B cell (primary cell): ENCODE measurements around the gene RNF112. TPM values are rescaled to one million over a fixed set of nuclear protein-coding genes. Genes with fewer than 3 reads are reported as not detected.

Source experiments
- ATAC-seq: fragments of 200-7000 bp; cut with Tn5 transposase; one replicate; pipeline ENCODE4 v1.10.0; 2021; ENCODE audit warnings: low read depth, mild to moderate bottlenecking, moderate number of reproducible peaks, moderate library complexity
- CTCF ChIA-PET: fragments of 350-600 bp; sonication (Branson Sonifier 250); formaldehyde crosslinking; loops from one replicate; lab custom pipeline; 2021; ENCODE audit warnings: antibody characterized with exemption, inconsistent platforms; lab: Charles Lee
- POLR2A ChIA-PET: fragments of 350-600 bp; sonication (Branson Sonifier 250); formaldehyde crosslinking; loops from one replicate; lab custom pipeline; 2021; ENCODE audit warnings: antibody characterized with exemption; lab: Charles Lee
- DNase-seq: peaks from one replicate; pipeline ENCODE4 v3.0.0; 2013
- H2AFZ ChIP-seq: 2 replicates; pipeline ENCODE4 v1.6.1; 2012; ENCODE audit warnings: mild to moderate bottlenecking, low read depth, low read length; ENCODE audit not compliant: insufficient read depth, poor library complexity, severe bottlenecking
- H3K27ac ChIP-seq, 2 donors: 1 replicate in 1 of 2; 2 replicates in 1 of 2; pipeline ENCODE4 v1.5.1; 2012 to 2013; ENCODE audit warnings: low read length in 2 of 2, mild to moderate bottlenecking in 2 of 2, moderate library complexity in 1 of 2
- H3K27me3 ChIP-seq, 4 experiments: fragments of 200-600 bp in 1 of 4; sonication (generic) in 1 of 4; replicated peaks in 1 of 4; 1 replicate in 2 of 4; 2 replicates in 2 of 4; pipeline versions ENCODE4 v1.6.1 to v1.7.0; 2013 to 2016; ENCODE audit warnings: low read length in 3 of 4, mild to moderate bottlenecking in 2 of 4, mixed read lengths in 1 of 4, moderate library complexity in 1 of 4; ENCODE audit not compliant: insufficient read depth in 4 of 4, control insufficient read depth in 3 of 4; ENCODE audit errors: control extremely low read depth in 1 of 4
- H3K36me3 ChIP-seq, 2 experiments: replicated peaks in 1 of 2; 1 replicate in 1 of 2; 2 replicates in 1 of 2; pipeline versions ENCODE4 v1.6.1 to v1.7.1; 2013; ENCODE audit warnings: low read length in 1 of 2; ENCODE audit not compliant: insufficient read depth in 2 of 2, control insufficient read depth in 1 of 2; ENCODE audit errors: control extremely low read depth in 1 of 2, extremely low read depth in 1 of 2
- H3K4me1 ChIP-seq, 2 donors: fragments of 200-600 bp in 1 of 2; sonication (generic) in 1 of 2; 1 replicate in 1 of 2; 2 replicates in 1 of 2; pipeline versions ENCODE4 v1.5.1 to v1.6.1; 2013 to 2017; ENCODE audit warnings: low read length in 2 of 2; ENCODE audit not compliant: control insufficient read depth in 2 of 2, insufficient read depth in 2 of 2
- H3K4me2 ChIP-seq: replicated peaks from 2 replicates; pipeline ENCODE3; 2012; ENCODE audit warnings: mild to moderate bottlenecking, low read depth, low read length; ENCODE audit not compliant: poor library complexity, severe bottlenecking
- H3K4me3 ChIP-seq, 5 experiments: fragments of 200-600 bp in 1 of 5; sonication (generic) in 1 of 5; 1 replicate in 3 of 5; 2 replicates in 2 of 5; pipeline versions ENCODE4 v1.5.1 to v1.7.0; 2011 to 2016; ENCODE audit warnings: low read length in 4 of 5, mild to moderate bottlenecking in 4 of 5, low read depth in 2 of 5, control low read depth in 1 of 5, moderate library complexity in 1 of 5; ENCODE audit not compliant: insufficient read depth in 1 of 5; ENCODE audit errors: control extremely low read depth in 1 of 5, extremely low read depth in 1 of 5
- H3K79me2 ChIP-seq: fragments of 200-600 bp; sonication (generic); one replicate; pipeline ENCODE4 v1.6.0; 2016; ENCODE audit warnings: low read length; ENCODE audit not compliant: control insufficient read depth, insufficient read depth
- H3K9ac ChIP-seq: fragments of 200-600 bp; sonication (generic); 2 replicates; pipeline ENCODE4 v1.6.1; 2017; ENCODE audit warnings: mild to moderate bottlenecking, low read length, moderate library complexity
- H3K9me3 ChIP-seq, 3 donors: one replicate each; pipeline versions ENCODE4 v1.6.1 to v1.7.1; 2013; ENCODE audit warnings: low read length in 2 of 3; ENCODE audit not compliant: control insufficient read depth in 2 of 3, insufficient read depth in 1 of 3; ENCODE audit errors: control extremely low read depth in 1 of 3
- H4K20me1 ChIP-seq: 2 replicates; pipeline ENCODE4 v1.6.0; 2012; ENCODE audit warnings: mild to moderate bottlenecking, low read length; ENCODE audit not compliant: insufficient read depth, control insufficient read depth, poor library complexity, severe bottlenecking
- H3K27ac Mint-ChIP-seq: one replicate; pipeline ENCODE4 v1.8.0; 2021; ENCODE audit warnings: mixed read lengths
- H3K27me3 Mint-ChIP-seq: one replicate; pipeline ENCODE4 v1.8.0; 2021; ENCODE audit warnings: mixed read lengths
- H3K4me1 Mint-ChIP-seq: one replicate; pipeline ENCODE4 v1.8.0; 2021; ENCODE audit warnings: mixed read lengths
- H3K4me3 Mint-ChIP-seq: one replicate; pipeline ENCODE4 v1.8.0; 2021; ENCODE audit warnings: mixed read lengths
- H3K9me3 Mint-ChIP-seq: one replicate; pipeline ENCODE4 v1.8.0; 2022; ENCODE audit warnings: mixed read lengths; ENCODE audit not compliant: insufficient read depth
- EZH2 ChIP-seq: IDR thresholded peaks from 2 replicates; pipeline ENCODE4 v1.6.1; 2012; ENCODE audit warnings: borderline replicate concordance, low read depth, mild to moderate bottlenecking, moderate library complexity, low read length; ENCODE audit not compliant: insufficient read depth, poor library complexity, severe bottlenecking
- WGBS: methylation state at CpG from one replicate; pipeline ENCODE4 v1.1.5; 2013; ENCODE audit warnings: missing lambda C conversion rate; ENCODE audit not compliant: insufficient coverage; 5-methylcytosine and 5-hydroxymethylcytosine counted together
- intact Hi-C: fragments of 100-400 bp; cut with micrococcal nuclease; formaldehyde crosslinking; loops from one replicate; pipeline ENCODE4 v1.10.0; 2022
- polyA plus RNA-seq: library from polyadenylated mRNA; depleted of rRNA; stranded (reverse); fragments of >200 nt; gene quantifications from 2 replicates; pipeline ENCODE4 v1.2.3, GENCODE V29; 2012
- total RNA-seq, 2 donors: library from RNA; stranded (reverse); fragments of 120-200 nt in 1 of 2; gene quantifications; 1 replicate in 1 of 2; 2 replicates in 1 of 2; pipeline versions ENCODE4 v1.2.3 to v1.2.4, GENCODE V29; 2013 to 2022
- TF ChIP-seq, protein P1 (sequence below): fragments of 200-600 bp; IDR thresholded peaks from one replicate; pipeline ENCODE4 v1.8.0; 2022; ENCODE audit warnings: antibody characterized with exemption, mild to moderate bottlenecking

RNF112 gene
- total and polyA plus RNA-seq, 2 donors (not counting 1 experiment from before 2014, with no cell fraction given), result 0.30 to 0.62 TPM

DNA sequence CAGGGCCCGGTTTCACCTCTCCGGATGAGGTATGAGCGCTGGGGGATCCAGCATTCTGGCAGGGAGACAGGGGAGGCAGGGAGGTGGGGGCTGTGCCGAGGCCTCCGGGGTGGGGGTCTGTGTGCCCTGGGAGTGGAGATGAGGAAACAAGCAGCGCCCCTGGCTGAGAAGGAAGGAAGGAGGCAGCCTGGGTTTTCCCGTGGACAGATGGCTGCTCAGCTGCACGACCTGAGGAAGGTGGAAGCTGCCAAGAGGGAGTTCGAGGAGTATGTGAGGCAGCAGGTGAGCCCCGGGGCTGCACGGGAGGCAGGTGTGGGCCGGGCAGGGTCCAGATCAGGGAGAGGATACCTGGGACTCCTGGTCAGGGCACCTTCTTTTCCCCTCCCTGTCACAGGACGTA, 4.3 kb downstream of the RNF112 start:
- peaks cover 5% of the 10 kb centered on the region for H3K4me1 Mint-ChIP-seq
- H3K27me3 Mint-ChIP-seq, result peaks cover 11% of the 10 kb centered on the region
- POLR2A ChIA-PET, result no interaction called here
- H3K4me3 ChIP-seq, result no peak overlapping the region
- H3K79me2 ChIP-seq, result no peaks in the 10 kb centered on the region
- H2AFZ ChIP-seq, result no peak overlapping the region
- no peaks in the 10 kb centered on the region for H3K9me3 ChIP-seq
- H4K20me1 ChIP-seq, result no peaks in the 10 kb centered on the region
- TF ChIP-seq, protein P1, sequence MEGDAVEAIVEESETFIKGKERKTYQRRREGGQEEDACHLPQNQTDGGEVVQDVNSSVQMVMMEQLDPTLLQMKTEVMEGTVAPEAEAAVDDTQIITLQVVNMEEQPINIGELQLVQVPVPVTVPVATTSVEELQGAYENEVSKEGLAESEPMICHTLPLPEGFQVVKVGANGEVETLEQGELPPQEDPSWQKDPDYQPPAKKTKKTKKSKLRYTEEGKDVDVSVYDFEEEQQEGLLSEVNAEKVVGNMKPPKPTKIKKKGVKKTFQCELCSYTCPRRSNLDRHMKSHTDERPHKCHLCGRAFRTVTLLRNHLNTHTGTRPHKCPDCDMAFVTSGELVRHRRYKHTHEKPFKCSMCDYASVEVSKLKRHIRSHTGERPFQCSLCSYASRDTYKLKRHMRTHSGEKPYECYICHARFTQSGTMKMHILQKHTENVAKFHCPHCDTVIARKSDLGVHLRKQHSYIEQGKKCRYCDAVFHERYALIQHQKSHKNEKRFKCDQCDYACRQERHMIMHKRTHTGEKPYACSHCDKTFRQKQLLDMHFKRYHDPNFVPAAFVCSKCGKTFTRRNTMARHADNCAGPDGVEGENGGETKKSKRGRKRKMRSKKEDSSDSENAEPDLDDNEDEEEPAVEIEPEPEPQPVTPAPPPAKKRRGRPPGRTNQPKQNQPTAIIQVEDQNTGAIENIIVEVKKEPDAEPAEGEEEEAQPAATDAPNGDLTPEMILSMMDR, result no peak
- TF ChIP-seq EZH2, result no peak
- DNase-seq, result no peak
- no peak for ATAC-seq
- peaks cover 0 to 7% (median 0%) of the 10 kb centered on the region in 4 experiments for H3K27me3 ChIP-seq
- H3K4me2 ChIP-seq, result no peak overlapping the region
- CTCF ChIA-PET, result no interaction called here
- H3K9me3 Mint-ChIP-seq, result no peaks in the 10 kb centered on the region
- intact Hi-C loops, result no loop called here
- H3K27ac Mint-ChIP-seq, result no peak overlapping the region
- H3K9ac ChIP-seq, result no peak overlapping the region
- 72% methylated on average over 13 of the region's 13 CpGs for WGBS
- H3K27ac ChIP-seq, result no peak overlapping the region
- no peaks in the 10 kb centered on the region for H3K36me3 ChIP-seq
- no peaks in the 10 kb centered on the region for H3K4me1 ChIP-seq
- H3K4me3 Mint-ChIP-seq, result no peak overlapping the region

GRCh38 chr17:19415806-19416775, 5.1 kb downstream of the RNF112 start:
- TF ChIP-seq, protein P1, result no peak
- TF ChIP-seq EZH2, result no peak
- Mint-ChIP-seq H3K4me3 (no peak overlapping the region), H3K9me3 (no peaks in the 10 kb centered on the region), H3K27ac (no peak overlapping the region), H3K4me1 (peaks cover 5% of the 10 kb centered on the region), H3K27me3 (peaks cover 12% of the 10 kb centered on the region)
- Histone ChIP-seq H3K9ac (no peak overlapping the region), H3K4me3 (no peak overlapping the region), H3K4me2 (no peak overlapping the region), H4K20me1 (no peaks in the 10 kb centered on the region), H3K79me2 (no peaks in the 10 kb centered on the region), H3K9me3 (no peaks in the 10 kb centered on the region), H3K27ac (no peak overlapping the region), H3K36me3 (no peaks in the 10 kb centered on the region), H3K4me1 (no peaks in the 10 kb centered on the region), H2AFZ (no peak overlapping the region), H3K27me3 (peaks cover 0 to 7% (median 0%) of the 10 kb centered on the region in 4 experiments)
- intact Hi-C loops, result no loop called here
- POLR2A ChIA-PET, result no interaction called here
- no peak for DNase-seq
- no peak for ATAC-seq
- 92% methylated on average over 17 of the region's 18 CpGs for WGBS
- CTCF ChIA-PET, result no interaction called here
